22Rv1 (cell line): ENCODE measurements around the gene OTOP1.
"Not testable (repeated sequence)": the region's sequence is repeated elsewhere in the genome, so short reads cannot be mapped to it uniquely, and the experiment has no call there.

Experiments
- H3K27ac ChIP-seq: fragments of 450-650 bp; 2 replicates; pipeline ENCODE4 v1.5.1; 2017
- CTCF ChIP-seq: fragments of 450-650 bp; IDR thresholded peaks from 2 replicates; pipeline ENCODE4 v1.5.1; 2017; ENCODE audit warnings: mild to moderate bottlenecking
- ZFX ChIP-seq: fragments of 450-650 bp; IDR thresholded peaks from 2 replicates; pipeline ENCODE4 v1.6.1; 2017; ENCODE audit warnings: antibody characterized with exemption, borderline replicate concordance

The OTOP1 gene

GRCh38 chr4:4227510-4228355, 1.0 kb upstream of the OTOP1 start:
- no peak overlapping the region for H3K27ac ChIP-seq
- TF ChIP-seq CTCF (no peak), ZFX (no peak)

- H3K27ac ChIP-seq, result no peak overlapping the region
- no peak for TF ChIP-seq CTCF
- TF ChIP-seq ZFX, result no peak
Observed at GRCh38 chr4:4225915-4226605, 669 bp downstream of the OTOP1 start.

DNA sequence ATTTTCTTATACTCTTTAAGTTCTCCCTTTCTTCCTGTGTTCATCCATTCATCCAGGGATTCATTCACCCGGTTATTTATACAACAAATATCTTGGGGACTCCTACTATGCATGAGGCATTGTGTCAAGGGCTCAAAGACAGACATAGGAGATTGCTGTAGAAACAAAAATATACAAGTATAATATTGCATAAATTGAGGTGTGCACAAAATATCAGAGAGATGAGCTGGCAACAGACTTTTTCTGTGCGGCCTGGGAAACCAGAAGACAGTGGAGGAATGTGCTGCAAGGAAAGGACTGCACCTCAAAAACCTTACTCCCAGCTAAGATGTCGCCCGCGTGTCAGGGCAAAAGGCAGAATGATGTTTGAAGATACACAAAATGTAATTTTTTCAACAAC, 9.6 kb downstream of the OTOP1 start:
- TF ChIP-seq CTCF (no peak), ZFX (no peak)
- H3K27ac ChIP-seq, result no peak overlapping the region

- H3K27ac ChIP-seq, result no peak overlapping the region
- TF ChIP-seq ZFX (no peak), CTCF (no peak)
Observed at GRCh38 chr4:4216648-4217047, 10.1 kb downstream of the OTOP1 start.

DNA sequence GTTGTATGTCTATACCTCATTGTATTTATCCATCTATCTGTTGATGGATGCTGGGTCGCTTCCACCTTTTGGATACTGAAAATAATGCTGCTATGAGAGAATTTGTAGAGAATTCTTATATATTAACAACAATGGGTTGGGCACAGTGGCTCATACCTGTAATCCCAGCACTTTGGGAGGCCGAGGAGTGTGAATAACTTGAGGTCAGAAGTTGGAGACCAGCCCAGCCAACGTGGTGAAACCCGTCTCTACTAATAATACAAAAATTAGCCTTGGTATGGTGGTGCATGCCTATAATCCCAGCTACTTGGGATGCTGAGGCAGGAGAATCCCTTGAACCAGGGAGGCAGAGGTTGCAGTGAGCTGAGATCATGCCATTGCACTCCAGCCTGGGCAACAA, 13.1 kb downstream of the OTOP1 start:
- H3K27ac ChIP-seq, result not testable (repeated sequence)

DNA sequence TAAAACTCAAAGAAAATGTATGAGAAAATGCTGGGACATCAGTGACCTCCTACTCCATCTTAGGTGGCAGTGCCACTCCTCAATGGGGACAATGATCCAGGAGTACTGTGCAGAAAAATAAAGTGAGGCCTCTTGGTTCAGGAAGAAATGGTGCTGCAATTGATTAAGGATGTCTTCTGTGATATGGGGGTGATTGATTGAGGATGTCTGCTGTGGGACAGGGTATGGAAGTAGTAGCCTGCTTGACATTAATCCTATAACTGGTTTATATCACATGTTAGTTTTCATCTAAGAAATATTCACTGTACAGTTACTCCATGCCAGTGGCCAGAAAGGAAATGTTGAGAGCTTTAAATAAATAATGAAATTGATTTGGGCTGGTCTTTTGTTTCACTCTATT, 20.5 kb downstream of the OTOP1 start:
- no peak overlapping the region for H3K27ac ChIP-seq
- TF ChIP-seq CTCF (no peak), ZFX (no peak)

DNA sequence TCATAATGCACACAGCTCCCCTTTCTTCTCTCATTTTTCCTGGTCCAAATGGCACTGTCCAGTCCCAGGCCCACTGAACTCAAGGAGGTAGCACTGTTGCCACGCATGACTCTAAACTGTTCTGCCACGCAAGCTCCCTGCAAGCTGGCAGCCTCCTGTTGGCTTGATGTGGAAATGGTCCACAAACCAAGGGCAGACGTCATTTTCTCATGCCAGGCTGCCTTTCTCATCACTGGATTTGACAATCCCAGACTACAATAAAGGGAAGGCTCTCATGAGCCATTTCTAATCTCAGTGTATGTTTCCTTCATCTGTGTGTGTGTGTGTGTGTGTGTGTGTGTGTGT, 22.4 kb downstream of the OTOP1 start:
- no peak overlapping the region for H3K27ac ChIP-seq
- no peak for TF ChIP-seq ZFX
- TF ChIP-seq CTCF, result no peak
